Calu3 (cell line): ENCODE results near the gene OVCA2. TPM values are rescaled to one million over a fixed set of nuclear protein-coding genes. Genes with fewer than 3 reads are reported as not detected.
A peak's percentile ranks its signal among the peaks of the same experiment; 100 is the strongest.

Experiments
- BruUV-seq: library from RNA; stranded (reverse); fragments of 400-500 nt; replicated peaks from 2 replicates; lab custom pipeline; 2021; lab: Mats Ljungman, UMichigan
- CTCF ChIA-PET: fragments of 300-600 bp; sonication (Branson Sonifier 250); formaldehyde crosslinking; loops from one replicate; lab custom pipeline; 2022; ENCODE audit warnings: antibody characterized with exemption; lab: Charles Lee
- DNase-seq: peaks from one replicate; pipeline ENCODE4 v3.0.0; 2022
- H3K27ac Mint-ChIP-seq: one replicate; pipeline ENCODE4 v1.8.0; 2022; ENCODE audit warnings: mixed read lengths; ENCODE audit not compliant: unreplicated experiment
- H3K27me3 Mint-ChIP-seq: one replicate; pipeline ENCODE4 v1.8.0; 2022; ENCODE audit warnings: mixed read lengths; ENCODE audit not compliant: unreplicated experiment
- H3K36me3 Mint-ChIP-seq: one replicate; pipeline ENCODE4 v1.8.0; 2022; ENCODE audit warnings: mild to moderate bottlenecking, moderate library complexity, mixed read lengths; ENCODE audit not compliant: insufficient read depth, unreplicated experiment
- H3K4me1 Mint-ChIP-seq: one replicate; pipeline ENCODE4 v1.8.0; 2022; ENCODE audit warnings: mild to moderate bottlenecking, low read depth, mixed read lengths; ENCODE audit not compliant: unreplicated experiment
- H3K4me3 Mint-ChIP-seq: one replicate; pipeline ENCODE4 v1.8.0; 2022; ENCODE audit warnings: mild to moderate bottlenecking, low read depth, moderate library complexity, mixed read lengths; ENCODE audit not compliant: unreplicated experiment
- H3K9me3 Mint-ChIP-seq: one replicate; pipeline ENCODE4 v1.8.0; 2022; ENCODE audit warnings: low read depth, mixed read lengths; ENCODE audit not compliant: unreplicated experiment
- CTCF ChIP-seq: fragments of 200-600 bp; IDR thresholded peaks from one replicate; pipeline ENCODE4 v1.8.0; 2022; ENCODE audit warnings: antibody characterized with exemption; ENCODE audit not compliant: unreplicated experiment
- intact Hi-C: fragments of 100-400 bp; cut with micrococcal nuclease; formaldehyde crosslinking; loops from one replicate; pipeline ENCODE4 v1.10.0; 2022; ENCODE audit not compliant: unreplicated experiment
- microRNA-seq: library from miRNA; unstranded; fragments of <30 nt; microRNA quantifications from one replicate; pipeline ENCODE4 v1.2.0, GENCODE V29; 2022
- total RNA-seq: library from RNA; stranded (reverse); gene quantifications from 2 replicates; pipeline ENCODE4 v1.2.3, GENCODE V29; 2022

Gene OVCA2
- total RNA-seq, 1 experiment from 2014 or later = 22.1 TPM

DNA sequence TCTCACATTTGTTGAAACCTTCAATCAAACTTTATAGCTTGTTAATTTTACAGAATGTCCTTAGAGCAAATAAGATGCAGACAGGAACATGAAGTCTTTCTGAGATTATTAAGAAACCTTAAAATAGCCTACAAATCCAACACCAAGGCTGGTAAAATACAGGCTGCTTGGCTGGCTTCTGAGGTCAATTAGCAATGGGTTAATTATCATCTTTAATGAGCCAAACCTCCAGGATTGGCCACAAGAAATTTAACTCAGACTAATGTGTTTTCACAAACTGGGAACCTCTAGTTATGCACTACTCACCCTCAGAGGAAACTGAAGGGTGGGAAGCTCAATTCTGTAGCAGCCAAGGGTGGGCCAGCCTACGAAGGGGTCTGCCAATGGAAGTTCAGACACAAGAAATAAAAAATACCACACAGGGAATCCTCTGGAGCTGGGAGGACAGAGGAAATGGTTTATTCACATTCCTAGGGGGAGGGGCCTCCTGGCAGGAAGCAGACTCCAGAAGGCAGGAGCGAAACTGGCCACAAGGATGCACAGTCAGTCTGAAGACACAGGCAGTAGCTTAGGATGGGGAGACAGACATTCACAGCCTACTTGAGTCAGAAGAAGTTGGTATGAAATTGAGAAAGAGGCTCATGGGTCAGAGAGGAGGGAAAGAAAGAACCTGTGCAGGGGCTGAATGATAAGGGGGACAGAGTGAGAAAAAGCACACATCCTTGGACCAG lies 49.1 kb downstream of the OVCA2 start:
- no peak for DNase-seq
- peaks cover 11% of the 10 kb centered on the region for H3K4me1 Mint-ChIP-seq

GRCh38 chr17:2092253-2092652 lies 50.4 kb downstream of the OVCA2 start:
- no peak overlapping the region for H3K27ac Mint-ChIP-seq
- CTCF ChIA-PET = no interaction called here
- no peak for DNase-seq
- peaks cover 11% of the 10 kb centered on the region for H3K4me1 Mint-ChIP-seq
- intact Hi-C loops = no loop called here
- BruUV-seq = no TSS peak
- no peaks in the 10 kb centered on the region for H3K27me3 Mint-ChIP-seq
- H3K9me3 Mint-ChIP-seq = no peaks in the 10 kb centered on the region
- H3K36me3 Mint-ChIP-seq = peaks cover 14% of the 10 kb centered on the region
- no peak for TF ChIP-seq CTCF
- no peak overlapping the region for H3K4me3 Mint-ChIP-seq

More for the DNA sequence above, 49.1 kb downstream of the OVCA2 start:
- Mint-ChIP-seq H3K27me3 (no peaks in the 10 kb centered on the region), H3K9me3 (no peaks in the 10 kb centered on the region), H3K4me3 (no peak overlapping the region), H3K27ac (no peak overlapping the region), H3K36me3 (peaks cover 14% of the 10 kb centered on the region)
- no peak for TF ChIP-seq CTCF
- no TSS peak for BruUV-seq
- intact Hi-C loops = no loop called here
- CTCF ChIA-PET = interaction anchor here (0.9 kb wide), 1 partner anchor 33 kb away, joined by 4 read pairs; no protein-coding TSS in a partner anchor

Small RNAs within 50 kb of the gene (microRNA-seq; reads per million reads assigned to microRNA genes)
- gene MIR132 (135 reads per million, percentile 69 among the genes with 10 or more reads in this experiment), gene MIR212 (5.3 reads per million, percentile 16 among the genes with 10 or more reads in this experiment)

Other genes starting within 250 kb of the OVCA2 start
- gene SMYD4, start 212.1 kb upstream of the OVCA2 start, total RNA-seq = 18.6 and 20.7 TPM in 2 replicates
- gene RPA1, start 212.0 kb upstream of the OVCA2 start, total RNA-seq = 78.7 and 87.5 TPM in 2 replicates
- gene RTN4RL1, start 16.7 kb upstream of the OVCA2 start, total RNA-seq = not detected in 2 replicates
- gene DPH1, start 11.9 kb upstream of the OVCA2 start, total RNA-seq = 24.7 and 29.7 TPM in 2 replicates
- gene HIC1, start 13.1 kb downstream of the OVCA2 start, total RNA-seq = 0.61 and 1.2 TPM in 2 replicates